Mesodermal cell (in vitro differentiated cells): ENCODE measurements around the gene MPV17L2.

ENCODE experiments used
- H3K27ac ChIP-seq: 2 replicates; pipeline ENCODE4 v1.7.0; 2013; ENCODE audit warnings: mild to moderate bottlenecking, low read depth, low read length, moderate library complexity; ENCODE audit not compliant: severe bottlenecking
- H3K36me3 ChIP-seq: 2 replicates; pipeline ENCODE4 v1.7.1; 2013; ENCODE audit warnings: mild to moderate bottlenecking, low read length, moderate library complexity; ENCODE audit not compliant: control insufficient read depth, insufficient read depth
- H3K4me1 ChIP-seq: one replicate; pipeline ENCODE4 v1.7.1; 2013; ENCODE audit warnings: mild to moderate bottlenecking, low read length; ENCODE audit not compliant: insufficient read depth, control insufficient read depth, poor library complexity, severe bottlenecking
- H3K4me3 ChIP-seq: 2 replicates; pipeline ENCODE4 v1.7.0; 2013; ENCODE audit warnings: low read length, control low read depth, mild to moderate bottlenecking; ENCODE audit not compliant: insufficient read depth, poor library complexity, severe bottlenecking; ENCODE audit errors: extremely low read depth
- H3K9me3 ChIP-seq: 2 replicates; pipeline ENCODE4 v1.7.1; 2013; ENCODE audit warnings: mild to moderate bottlenecking, low read length, moderate library complexity; ENCODE audit not compliant: control insufficient read depth
- WGBS, 2 experiments: methylation state at CpG; one replicate each; pipeline ENCODE4 v1.1.5; 2013; ENCODE audit warnings: missing lambda C conversion rate in 2 of 2; ENCODE audit not compliant: insufficient coverage in 2 of 2; 5-methylcytosine and 5-hydroxymethylcytosine counted together

Gene MPV17L2

GRCh38 chr19:18173054-18173571 lies 19.9 kb upstream of the MPV17L2 start:
- Histone ChIP-seq H3K36me3 (peaks cover 21% of the 10 kb centered on the region), H3K4me3 (no peak overlapping the region), H3K9me3 (no peaks in the 10 kb centered on the region), H3K27ac (no peak overlapping the region), H3K4me1 (no peaks in the 10 kb centered on the region)
- 84 to 86% methylated on average over 10 to 13 of the region's 18 CpGs for WGBS, 2 experiments

GRCh38 chr19:18173572-18174288 lies 19.3 kb upstream of the MPV17L2 start, which contains the start of gene IFI30:
Gene IFI30, plus strand, starts transcription at chr19:18173813. Its CDS starts 29 bp downstream, at chr19:18173842.
- Histone ChIP-seq H3K36me3 (peaks cover 16% of the 10 kb centered on the region), H3K27ac (no peak within 1 kb of the TSS), H3K4me3 (peak within 1 kb of the TSS; percentile 27), H3K9me3 (no peaks in the 10 kb centered on the region), H3K4me1 (no peaks in the 10 kb centered on the region)
- WGBS, 2 experiments, result 3 to 5% methylated on average over 40 to 44 of the region's 47 CpGs

GRCh38 chr19:18174983-18175382 lies 18.0 kb upstream of the MPV17L2 start:
- Histone ChIP-seq H3K27ac (no peak overlapping the region), H3K4me1 (no peaks in the 10 kb centered on the region), H3K4me3 (no peak overlapping the region), H3K36me3 (peaks cover 6% of the 10 kb centered on the region), H3K9me3 (no peaks in the 10 kb centered on the region)
- 94% methylated on average over 10 to 11 of the region's 11 CpGs for WGBS, 2 experiments

GRCh38 chr19:18176367-18177310 lies 16.4 kb upstream of the MPV17L2 start:
- Histone ChIP-seq H3K36me3 (no peaks in the 10 kb centered on the region), H3K9me3 (no peaks in the 10 kb centered on the region), H3K27ac (no peak overlapping the region), H3K4me3 (no peak overlapping the region), H3K4me1 (no peaks in the 10 kb centered on the region)
- WGBS, 2 experiments, result 92 to 95% methylated on average over 12 to 17 of the region's 19 CpGs

- Histone ChIP-seq H3K36me3 (no peaks in the 10 kb centered on the region), H3K4me1 (no peaks in the 10 kb centered on the region), H3K9me3 (no peaks in the 10 kb centered on the region), H3K4me3 (no peak overlapping the region), H3K27ac (no peak overlapping the region)
- 100% methylated on average over 1 of the region's 5 CpGs for WGBS, 2 experiments
Measured at GRCh38 chr19:18179957-18180356, 13.1 kb upstream of the MPV17L2 start.

GRCh38 chr19:18183529-18183928 lies 9.5 kb upstream of the MPV17L2 start:
- Histone ChIP-seq H3K36me3 (no peaks in the 10 kb centered on the region), H3K4me1 (no peaks in the 10 kb centered on the region), H3K4me3 (no peak overlapping the region), H3K9me3 (no peaks in the 10 kb centered on the region), H3K27ac (no peak overlapping the region)

GRCh38 chr19:18185538-18185937 lies 7.5 kb upstream of the MPV17L2 start:
- no peaks in the 10 kb centered on the region for H3K9me3 ChIP-seq
- 49 to 55% methylated on average over 3 to 5 of the region's 6 CpGs for WGBS, 2 experiments
- H3K4me3 ChIP-seq, result no peak overlapping the region
- no peaks in the 10 kb centered on the region for H3K4me1 ChIP-seq
- H3K27ac ChIP-seq, result no peak overlapping the region
- no peaks in the 10 kb centered on the region for H3K36me3 ChIP-seq

GRCh38 chr19:18190278-18190677 lies 2.7 kb upstream of the MPV17L2 start:
- H3K4me3 ChIP-seq, result no peak overlapping the region
- no peaks in the 10 kb centered on the region for H3K9me3 ChIP-seq
- 80% methylated on average over 1 of the region's 4 CpGs; no CpG with 5 or more reads in 1 of the 2 experiments for WGBS, 2 experiments
- peaks cover 3% of the 10 kb centered on the region for H3K4me1 ChIP-seq
- no peak overlapping the region for H3K27ac ChIP-seq
- peaks cover 5% of the 10 kb centered on the region for H3K36me3 ChIP-seq

- H3K9me3 ChIP-seq, result no peaks in the 10 kb centered on the region
- H3K27ac ChIP-seq, result peak overlapping the region; percentile 91
- 93 to 97% methylated on average over 3 to 5 of the region's 5 CpGs for WGBS, 2 experiments
- H3K4me1 ChIP-seq, result peaks cover 3% of the 10 kb centered on the region
- H3K4me3 ChIP-seq, result no peak overlapping the region
- H3K36me3 ChIP-seq, result peaks cover 17% of the 10 kb centered on the region
Measured at GRCh38 chr19:18191640-18192062, 1.4 kb upstream of the MPV17L2 start.

- Histone ChIP-seq H3K4me3 (peak overlapping the region; percentile 89), H3K9me3 (no peaks in the 10 kb centered on the region)
- 8% methylated on average over 37 to 38 of the region's 46 CpGs for WGBS, 2 experiments
Measured at GRCh38 chr19:18193388-18194180, 566 bp downstream of the MPV17L2 start.

More at GRCh38 chr19:18193388-18194180, 566 bp downstream of the MPV17L2 start:
- H3K36me3 ChIP-seq, result peaks cover 17% of the 10 kb centered on the region
- peaks cover 3% of the 10 kb centered on the region for H3K4me1 ChIP-seq
- peak overlapping the region; percentile 84 for H3K27ac ChIP-seq
